HG02678 (cell line): Measurements from ENCODE around the gene FKTN.

Experiments used
- ATAC-seq: cut with Tn5 transposase; IDR thresholded peaks from one replicate; pipeline ENCODE4 v1.9.1; 2021; ENCODE audit warnings: mild to moderate bottlenecking, moderate library complexity; ENCODE audit not compliant: unreplicated experiment

FKTN gene

DNA sequence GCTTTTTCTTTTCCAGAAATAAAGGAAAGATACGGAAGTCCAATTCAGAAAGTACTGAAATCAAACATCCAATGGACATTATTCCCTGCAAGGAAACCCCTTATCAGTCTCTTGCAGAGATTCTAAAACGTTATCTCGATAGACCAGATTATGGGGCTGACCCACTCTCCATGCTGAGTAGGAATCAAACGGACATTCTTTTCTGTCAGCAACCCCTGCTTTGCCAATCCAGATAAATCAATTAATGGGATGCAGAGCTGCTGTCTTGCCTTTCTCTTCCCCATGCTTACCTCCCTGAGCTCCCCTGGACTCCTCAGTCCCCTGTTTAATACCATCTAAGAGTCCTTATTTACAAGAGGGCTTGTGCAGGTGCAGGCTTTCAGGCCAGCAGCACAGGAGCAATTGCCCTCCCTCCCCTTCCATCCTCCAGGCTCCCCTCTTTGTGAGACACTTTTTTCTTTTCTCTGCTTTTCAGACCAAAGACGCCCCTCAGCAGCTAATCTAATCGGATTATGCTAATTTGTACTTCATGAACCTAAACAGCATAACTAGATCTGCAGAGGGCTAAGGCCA is 118.5 kb downstream of the FKTN start:
- no peak for ATAC-seq

DNA sequence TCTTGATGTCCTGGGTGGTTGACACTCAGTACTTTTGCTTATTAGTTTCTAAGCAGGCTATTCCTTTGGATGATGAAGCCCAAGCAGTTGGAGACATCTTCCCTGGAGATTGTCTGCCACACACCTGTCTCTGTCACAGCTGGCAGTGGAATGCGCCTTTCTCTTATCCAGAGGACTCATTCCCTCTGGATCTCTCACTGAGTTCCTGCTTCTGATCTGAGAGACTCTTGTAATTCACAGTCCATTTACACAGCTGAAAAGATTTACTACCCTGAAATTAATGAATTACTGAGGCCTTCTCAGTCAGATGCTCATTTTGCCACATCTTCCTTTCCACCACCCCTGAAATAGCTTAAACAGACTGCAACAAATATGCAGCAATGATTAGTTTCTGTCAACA is 120.2 kb downstream of the FKTN start:
- ATAC-seq = no peak

GRCh38 chr9:105678781-105679180 is 120.8 kb downstream of the FKTN start:
- ATAC-seq = no peak

DNA sequence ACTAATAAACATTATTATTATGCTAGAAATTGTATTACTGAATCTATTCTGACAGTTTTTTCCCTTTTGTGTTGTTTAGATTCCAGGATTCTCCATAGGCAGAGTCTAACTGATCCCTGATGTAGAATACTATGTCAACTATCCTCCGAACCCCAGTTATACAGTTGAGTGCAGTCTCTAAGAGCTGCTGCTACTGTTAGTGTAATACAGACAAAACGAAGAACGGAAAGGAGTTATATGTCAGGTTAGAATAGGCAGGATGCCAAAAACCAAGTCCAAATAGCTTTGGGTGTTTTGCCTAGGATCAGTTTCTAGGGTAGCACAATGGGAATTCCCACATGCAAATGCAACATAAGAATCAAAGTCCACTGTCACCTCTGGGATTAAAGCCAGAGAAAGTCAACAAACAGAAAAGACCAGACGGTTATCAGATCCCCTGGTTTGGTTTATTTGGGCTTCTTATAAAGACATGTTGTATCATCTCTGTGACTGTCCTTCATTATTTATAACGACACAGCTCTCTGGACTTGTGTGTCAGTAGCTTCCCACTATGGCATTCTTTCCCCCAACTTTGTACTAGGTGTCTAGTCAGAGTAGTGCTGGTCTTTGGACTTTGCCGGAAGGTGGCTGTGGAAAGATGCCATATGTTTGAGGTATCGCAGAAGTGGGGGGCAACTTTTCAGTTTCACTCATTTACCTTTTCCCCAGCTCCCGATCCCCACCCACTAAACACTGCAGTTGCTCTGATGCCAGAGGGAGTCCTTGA is 121.5 kb downstream of the FKTN start:
- ATAC-seq = no peak

GRCh38 chr9:105681313-105681712 is 123.4 kb downstream of the FKTN start:
- no peak for ATAC-seq

DNA sequence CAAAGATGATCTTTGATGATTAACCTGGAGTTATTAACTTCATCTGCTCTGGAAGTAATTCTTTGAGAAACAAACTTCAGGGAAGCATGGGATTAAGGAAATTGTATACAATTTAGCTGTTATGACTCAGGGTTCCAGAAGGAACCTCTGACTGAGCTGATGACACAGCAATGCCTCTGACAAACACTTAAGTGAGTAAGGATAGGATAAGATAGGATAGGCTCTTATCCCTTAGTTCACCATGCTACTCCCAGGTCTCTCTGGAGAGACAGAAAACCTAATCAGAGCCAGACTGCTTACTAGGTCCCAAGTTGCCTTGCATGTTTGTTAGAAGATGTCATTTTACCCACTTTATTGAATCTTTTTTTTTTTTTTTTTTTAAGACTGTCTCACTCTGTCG is 123.8 kb downstream of the FKTN start:
- ATAC-seq = no peak

DNA sequence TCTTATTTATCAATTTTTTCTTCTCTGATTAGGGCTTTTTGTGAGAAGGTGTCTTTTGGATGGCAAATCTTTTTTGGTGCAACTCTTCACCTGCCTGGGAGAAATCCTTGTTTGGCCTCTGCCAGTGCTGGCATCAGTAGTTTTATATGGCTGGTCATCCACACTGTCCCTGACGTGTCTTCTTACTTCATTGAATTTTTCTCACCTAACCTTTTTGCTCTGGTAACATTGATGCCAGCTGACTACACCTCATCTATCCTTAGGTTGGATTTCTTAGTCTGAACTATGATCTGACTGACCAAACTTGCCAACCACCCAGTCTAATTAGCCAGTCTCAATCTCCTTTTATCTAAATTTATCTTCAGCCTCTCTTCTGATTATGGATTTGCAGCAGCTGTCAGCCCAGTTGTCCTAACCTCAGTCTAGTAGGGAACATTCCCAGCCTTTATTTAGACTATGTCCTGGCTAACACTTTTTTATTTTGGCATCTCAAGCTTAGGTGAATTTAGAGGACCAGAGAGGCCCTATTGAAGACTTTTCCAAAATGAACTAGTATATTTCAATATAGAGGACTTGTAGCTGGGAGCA is 125.9 kb downstream of the FKTN start:
- no peak for ATAC-seq

- ATAC-seq = no peak
These were observed 129.0 kb downstream of the FKTN start for GRCh38 chr9:105686936-105687335.
